C1 segment of cervical spinal cord (tissue), 14 donors: ENCODE results near the gene TCF21.
"Not testable (repeated sequence)": the region's sequence is repeated elsewhere in the genome, so short reads cannot be mapped to it uniquely, and the experiment has no call there.

ENCODE experiments used
- DNase-seq, 14 donors: peaks; one replicate each; lab custom pipeline; 2025; lab: John Stamatoyannopoulos, UW

TCF21 gene

GRCh38 chr6:133888929-133889556, at the start of gene TCF21:
TSS of gene TCF21 (plus strand) at chr6:133889113. CDS start at chr6:133889398, 285 bp downstream.
- DNase-seq = no peak

GRCh38 chr6:133841176-133841575, 47.7 kb upstream of the TCF21 start:
- DNase-seq = no peak

GRCh38 chr6:133843098-133843497, 45.8 kb upstream of the TCF21 start:
- DNase-seq = no peak

DNA sequence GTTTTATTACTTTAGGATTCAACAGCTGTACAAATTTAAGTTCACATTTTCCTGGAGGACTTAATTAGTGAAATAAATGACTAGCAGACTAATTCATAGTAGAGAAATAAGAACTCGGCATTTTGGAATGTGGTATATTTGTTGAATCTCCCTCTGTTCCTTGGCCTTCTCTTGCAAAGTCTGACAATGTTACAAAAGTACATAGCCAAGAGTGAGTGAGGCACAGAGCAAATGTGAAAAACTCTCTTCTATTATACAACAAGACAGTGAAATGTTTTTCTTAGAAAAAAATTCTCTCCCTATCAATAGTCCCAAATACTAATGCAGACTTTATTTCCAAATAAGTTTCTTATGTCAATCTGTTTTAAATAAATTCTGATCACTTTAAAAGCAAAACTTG, 44.2 kb upstream of the TCF21 start:
- no peak for DNase-seq

- no peak for DNase-seq
Observed at GRCh38 chr6:133854041-133854363, 34.9 kb upstream of the TCF21 start.

DNA sequence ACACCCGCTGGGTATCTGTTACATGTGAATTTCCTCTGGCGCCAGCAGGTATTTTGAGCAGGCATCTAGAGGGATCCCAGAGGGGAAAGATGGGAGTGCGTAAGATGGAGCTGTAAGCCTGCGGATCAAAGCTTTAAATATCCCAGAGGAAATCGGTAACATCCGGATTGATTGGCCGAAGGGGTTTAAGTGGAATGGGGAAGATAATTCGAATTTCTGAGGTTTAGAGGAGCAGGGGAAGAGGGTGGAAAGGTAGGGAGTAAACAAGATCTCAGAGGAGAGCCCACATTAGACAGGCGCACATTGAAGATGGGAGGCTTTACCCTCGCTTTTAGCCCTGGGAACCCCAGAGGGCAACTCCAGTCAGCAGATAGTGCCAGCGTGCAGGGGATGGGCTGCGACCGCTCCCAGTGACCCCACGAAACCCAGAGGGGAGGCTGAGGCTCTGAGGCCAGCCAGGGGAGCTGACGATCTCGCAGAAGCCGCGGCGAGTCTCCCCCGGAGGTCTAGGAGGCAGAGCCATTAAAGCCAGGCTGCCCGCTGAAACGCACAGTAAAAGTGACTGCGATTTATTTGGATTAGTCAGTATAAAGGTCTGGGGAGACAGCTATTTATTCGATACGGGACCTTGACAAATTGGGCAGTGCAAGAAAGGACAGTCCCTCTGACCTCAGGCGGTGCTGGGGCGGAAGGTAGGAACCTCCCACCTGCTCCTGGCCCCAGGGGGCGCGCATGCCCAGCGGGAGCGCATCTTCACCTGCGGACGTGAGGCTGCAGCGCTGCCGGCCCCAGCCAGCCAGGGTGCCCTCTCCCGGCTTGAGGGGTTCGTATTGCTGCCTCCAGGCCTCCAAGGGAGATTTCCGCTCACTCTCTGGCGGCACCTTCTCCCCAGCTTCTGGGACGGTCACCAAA, 34.3 kb upstream of the TCF21 start:
- no peak for DNase-seq

GRCh38 chr6:133855276-133855990, 33.5 kb upstream of the TCF21 start:
- DNase-seq = no peak

- no peak for DNase-seq
Observed at GRCh38 chr6:133855991-133856370, 32.9 kb upstream of the TCF21 start.

DNA sequence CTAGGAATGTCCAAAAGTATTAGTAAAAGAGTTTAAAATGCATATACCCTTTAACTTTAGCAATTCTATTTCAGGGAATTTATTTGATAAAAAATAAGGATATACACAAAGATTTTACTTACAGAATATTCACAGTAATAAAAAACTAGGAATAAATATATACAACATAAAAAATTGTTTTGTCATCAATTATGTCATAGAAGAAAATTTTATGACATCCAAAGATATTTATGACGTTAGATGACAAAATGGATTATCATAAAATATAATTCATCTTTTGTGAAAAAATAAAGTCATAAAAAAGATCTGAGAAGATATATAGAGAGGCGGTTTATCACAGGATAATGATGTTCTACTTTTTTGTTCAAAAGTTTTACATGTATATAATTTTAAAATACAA, 32.0 kb upstream of the TCF21 start:
- DNase-seq = no peak

DNA sequence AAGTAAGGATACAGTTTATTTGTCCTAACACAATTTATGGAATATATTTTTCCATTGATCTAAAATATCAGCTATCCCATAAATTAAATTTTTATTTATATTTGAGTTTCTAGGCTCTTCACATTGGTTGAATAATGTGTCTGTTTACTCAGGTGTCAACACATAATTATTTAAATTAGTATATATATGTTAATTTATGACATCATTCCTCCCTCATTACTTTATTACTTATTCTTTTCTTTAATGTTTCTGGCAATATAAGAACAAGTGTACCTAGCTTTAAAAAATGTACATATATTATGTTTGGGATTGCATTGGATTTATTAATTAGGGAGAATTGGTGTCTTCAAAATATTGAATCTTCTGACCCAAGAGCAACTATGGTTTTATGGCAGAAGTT, 31.2 kb upstream of the TCF21 start:
- no peak for DNase-seq

- not testable (repeated sequence) for DNase-seq
Observed at GRCh38 chr6:133861337-133861736, 27.6 kb upstream of the TCF21 start.

DNA sequence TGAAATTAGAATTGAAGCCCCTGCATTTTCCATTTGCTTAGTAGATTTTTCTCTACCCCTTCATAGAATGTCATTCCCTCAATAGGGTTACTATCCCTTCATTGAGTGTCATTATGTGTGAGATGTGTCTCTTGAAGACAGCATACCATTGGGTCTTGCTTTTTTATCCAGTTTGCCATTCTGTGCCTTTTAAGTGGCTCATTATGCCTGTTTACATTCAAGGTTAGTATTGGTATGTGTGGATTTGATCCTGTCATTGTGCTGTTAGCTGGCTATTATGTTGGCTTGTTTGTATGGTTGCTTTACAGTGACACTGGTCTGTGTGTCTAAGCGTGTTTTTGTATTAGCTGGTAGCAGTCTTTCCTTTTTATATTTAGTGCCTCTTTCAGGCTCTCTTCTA, 25.7 kb upstream of the TCF21 start:
- DNase-seq = no peak

DNA sequence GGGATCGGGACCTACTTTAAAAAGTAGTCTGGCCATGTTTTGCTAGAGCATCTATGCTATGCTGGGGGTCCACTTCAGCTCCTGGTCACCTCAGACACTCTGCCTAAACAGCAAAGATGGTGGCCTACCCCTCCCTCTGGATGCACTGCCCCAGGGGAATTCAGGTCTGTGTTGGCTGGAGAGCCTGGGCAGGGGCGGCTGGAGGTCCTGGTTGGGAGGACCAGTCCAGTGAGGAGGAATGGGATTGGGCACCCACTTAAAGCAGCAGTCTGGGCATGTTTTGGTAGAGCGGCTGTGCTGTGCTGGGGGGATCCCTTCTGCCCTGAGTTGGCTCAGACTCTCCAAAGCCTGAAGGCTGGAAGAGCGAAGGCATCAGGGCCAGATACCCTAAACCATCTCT, 23.2 kb upstream of the TCF21 start:
- no peak for DNase-seq

DNA sequence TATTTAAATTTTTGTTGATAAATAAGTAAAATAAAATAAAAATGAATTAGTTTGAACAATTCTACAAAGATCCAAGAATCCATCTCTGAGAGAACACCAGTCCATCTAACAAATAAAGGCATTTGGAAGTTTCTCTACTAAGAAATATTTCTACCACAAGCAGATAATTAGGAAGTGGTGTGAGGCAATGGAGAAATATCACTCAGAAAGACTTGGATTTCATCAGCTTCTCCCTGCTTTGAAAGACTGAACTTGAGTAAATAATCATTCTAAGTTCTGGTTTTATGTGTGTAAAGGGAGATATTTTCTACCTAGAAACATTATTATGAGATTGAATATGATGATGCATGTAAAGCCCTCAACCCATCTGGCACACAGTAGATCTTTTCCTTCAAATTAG, 17.8 kb upstream of the TCF21 start:
- no peak for DNase-seq

GRCh38 chr6:133873538-133873937, 15.4 kb upstream of the TCF21 start:
- no peak for DNase-seq

DNA sequence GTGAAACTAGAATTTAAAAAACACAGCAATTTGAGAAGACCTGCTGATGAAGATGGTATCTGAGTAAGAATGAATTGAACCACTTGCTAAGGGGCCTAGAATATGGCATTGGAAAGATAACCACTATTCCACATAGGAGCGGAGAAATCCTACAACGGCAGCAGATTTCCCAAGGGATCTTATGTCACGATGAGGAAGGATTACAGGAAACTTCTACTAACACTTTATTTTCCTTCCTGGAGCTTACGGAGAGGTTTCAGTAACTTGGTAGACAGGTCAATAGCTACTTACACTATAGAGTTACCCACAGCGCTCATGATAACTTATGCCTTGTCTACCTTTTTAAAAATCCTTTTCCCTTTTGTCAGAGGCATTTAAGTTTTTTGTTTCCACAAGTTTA, 11.8 kb upstream of the TCF21 start:
- DNase-seq = no peak

- DNase-seq = no peak
Observed at GRCh38 chr6:133880006-133880405, 8.9 kb upstream of the TCF21 start.

DNA sequence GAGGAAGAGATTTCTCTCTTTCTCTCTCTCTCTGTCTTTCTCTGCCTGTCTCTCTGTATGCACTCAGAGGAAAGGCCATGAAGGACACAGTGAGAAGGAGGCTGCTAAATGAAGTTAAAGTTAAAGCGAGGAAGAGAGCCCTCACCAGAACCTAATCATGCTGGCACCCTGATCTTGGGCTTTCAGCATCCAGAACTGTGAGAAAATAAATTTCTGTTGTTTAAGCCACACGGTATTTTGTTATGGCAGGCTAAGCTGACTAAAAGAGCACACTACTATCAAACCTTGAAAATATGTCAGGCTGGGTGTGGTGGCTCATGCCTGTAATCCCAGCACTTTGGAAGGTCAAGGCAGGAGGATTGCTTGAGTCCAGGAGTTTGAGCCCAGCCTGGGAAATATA, 8.0 kb upstream of the TCF21 start:
- no peak for DNase-seq

- no peak for DNase-seq
Observed at GRCh38 chr6:133886104-133886775, 2.7 kb upstream of the TCF21 start.

GRCh38 chr6:133887156-133887879, 1.6 kb upstream of the TCF21 start:
- no peak for DNase-seq

DNA sequence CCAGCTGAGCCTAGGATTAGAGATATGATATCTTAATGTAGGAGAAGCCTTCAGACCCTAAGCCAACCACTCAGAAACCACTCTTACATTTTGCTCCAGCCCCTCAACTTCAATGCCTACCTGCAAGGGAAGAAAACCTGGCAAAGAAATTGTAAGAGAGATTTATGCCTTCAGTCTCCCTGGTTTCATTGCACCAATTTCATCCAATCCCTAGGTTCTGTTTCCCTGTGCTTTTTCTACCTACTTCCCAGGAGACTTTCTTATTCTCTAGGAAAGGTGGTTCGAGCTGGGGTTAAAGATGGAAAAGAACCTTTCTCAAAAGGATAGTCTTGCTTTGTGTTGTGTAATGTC, 1.1 kb upstream of the TCF21 start:
- DNase-seq = no peak
